NCI-H128 (cell line): ENCODE results near the gene TSPAN32.
"Not testable (repeated sequence)": the region's sequence is repeated elsewhere in the genome, so short reads cannot be mapped to it uniquely, and the experiment has no call there.

ENCODE experiments used
- DNase-seq: peaks from one replicate; lab custom pipeline; 2025; ENCODE audit not compliant: unreplicated experiment; lab: John Stamatoyannopoulos, UW

TSPAN32 gene

DNA sequence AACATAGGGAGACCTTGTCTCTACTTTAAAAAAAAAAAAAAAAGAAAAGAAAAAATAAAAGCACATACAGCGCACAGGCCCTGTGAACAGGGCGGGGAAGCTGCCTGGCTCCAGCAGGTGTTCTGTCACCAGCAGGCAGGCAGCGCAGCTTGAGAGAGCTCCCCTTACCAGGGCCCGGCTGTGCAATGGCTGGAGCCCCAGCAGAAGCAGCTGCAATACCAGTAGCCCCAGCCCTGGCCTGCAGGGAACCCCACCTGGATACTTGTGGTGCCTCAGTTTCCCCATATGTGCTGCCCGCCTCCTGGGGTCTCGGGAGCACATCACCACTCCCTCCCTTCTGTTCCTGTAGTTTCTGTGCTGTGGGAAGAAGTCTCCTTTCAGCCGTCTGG is 12.3 kb downstream of the TSPAN32 start:
- no peak for DNase-seq

DNA sequence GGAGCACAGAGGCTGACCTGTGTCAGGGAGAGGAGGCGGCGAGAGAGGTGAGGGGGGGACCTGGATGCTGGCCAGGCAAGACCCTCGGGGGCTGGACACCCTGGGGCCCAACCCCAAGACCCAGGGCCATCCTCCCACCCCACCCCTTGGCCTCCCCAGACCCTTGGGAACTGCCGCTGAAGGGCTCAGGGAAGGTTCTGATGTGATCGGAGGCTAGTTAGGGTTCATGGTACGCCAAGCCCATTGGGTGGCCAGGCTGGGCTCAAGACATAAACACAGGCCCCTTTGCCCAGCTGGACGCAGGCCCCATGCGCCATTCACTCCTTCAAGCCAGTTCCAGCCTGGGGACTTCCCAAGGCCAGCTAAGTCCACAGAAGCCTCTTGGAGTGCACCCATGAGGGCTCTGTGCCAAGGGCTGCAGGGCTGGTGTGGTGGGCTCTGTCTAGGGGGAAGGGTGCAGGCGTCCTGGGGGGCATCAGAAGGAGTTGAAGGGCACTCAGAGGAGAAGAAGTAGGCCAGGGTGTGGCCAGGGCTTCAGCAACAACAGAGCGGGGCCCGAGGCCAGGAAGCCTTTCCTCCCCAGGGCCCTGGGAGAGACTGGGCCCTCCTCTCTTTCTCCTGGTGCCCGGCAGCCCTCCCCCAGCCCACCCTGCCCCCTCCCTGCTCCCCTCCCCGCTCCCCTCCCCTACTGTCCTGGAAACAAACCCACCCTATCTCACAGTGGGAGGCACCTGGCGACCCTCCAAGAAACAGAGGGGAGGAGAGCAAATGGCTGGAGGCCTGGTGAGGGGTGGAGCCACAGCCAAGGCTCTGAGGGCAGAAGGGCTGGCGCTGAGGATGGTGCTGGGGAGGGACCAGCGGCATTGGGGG is 12.9 kb downstream of the TSPAN32 start:
- DNase-seq: no peak

DNA sequence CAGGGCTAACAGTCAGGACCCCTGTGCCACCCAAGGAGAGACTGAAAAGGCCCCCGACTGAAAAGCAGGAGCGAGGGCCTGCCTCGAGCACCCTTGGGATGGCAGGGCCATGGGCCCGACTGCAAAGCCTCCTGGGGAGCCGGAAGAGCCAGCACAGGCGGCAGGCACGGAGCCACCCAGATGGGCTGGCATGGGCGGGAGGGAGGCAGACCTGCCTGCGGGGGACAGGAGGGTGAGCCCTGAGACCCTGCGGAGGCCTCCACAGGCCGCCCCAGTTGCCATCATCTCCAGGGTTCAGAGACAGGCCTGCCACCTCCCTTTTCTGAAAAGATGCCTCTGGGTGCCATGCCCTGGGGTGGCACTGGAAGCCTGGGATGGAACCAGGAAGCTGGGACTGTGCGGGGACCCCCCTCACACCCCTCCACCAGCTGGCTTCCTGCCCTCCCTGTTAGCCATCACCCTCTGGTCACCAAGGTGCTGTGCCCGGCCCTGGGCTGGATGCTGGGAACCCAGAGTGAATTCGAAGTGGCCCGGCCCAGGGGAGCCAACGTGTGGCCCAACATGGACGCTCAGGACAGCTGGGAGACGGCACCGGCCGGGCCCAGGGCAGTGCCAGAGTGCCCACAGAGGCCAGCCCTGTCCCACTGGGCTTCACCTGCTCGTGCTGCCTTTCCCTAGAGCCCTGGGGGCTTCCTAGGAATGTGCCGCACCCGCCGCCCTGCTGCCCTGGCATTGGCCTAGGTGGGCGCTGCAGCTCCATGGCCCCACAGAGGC is 13.8 kb downstream of the TSPAN32 start:
- no peak for DNase-seq

DNA sequence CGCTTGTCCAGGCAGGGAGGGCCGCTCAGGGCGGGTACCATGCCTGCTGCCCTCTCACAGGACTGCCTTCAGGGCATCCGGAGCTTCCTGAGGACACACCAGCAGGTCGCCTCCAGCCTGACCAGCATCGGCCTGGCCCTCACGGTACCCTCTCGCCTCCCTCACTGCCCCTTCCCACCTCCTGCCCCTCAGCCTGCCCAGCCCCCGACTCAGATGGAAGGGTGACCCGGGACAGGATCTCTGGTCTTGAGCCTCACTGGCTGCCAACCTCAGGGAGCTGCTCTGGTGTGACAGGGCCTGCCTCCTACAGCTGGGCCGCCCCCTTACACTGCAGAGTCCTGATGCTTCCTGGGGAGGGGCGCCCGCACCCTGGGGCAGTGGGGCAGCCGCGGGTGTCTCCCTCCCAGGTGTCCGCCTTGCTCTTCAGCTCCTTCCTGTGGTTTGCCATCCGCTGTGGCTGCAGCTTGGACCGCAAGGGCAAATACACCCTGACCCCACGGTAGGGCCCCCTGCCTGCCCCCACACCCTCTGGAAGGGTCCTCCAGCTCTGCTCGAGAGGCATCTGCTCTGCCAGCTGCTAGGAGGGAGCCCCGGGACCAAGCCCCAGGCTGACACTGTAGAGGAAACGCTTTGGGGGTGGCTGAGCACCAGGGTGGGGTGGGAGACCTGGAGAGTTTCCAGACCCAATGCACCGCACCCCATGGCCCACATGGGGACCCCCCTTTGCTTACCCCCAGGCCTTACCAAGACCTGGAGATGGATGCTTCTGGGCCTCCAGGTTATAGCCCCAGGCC is 14.6 kb downstream of the TSPAN32 start:
- no peak for DNase-seq

DNA sequence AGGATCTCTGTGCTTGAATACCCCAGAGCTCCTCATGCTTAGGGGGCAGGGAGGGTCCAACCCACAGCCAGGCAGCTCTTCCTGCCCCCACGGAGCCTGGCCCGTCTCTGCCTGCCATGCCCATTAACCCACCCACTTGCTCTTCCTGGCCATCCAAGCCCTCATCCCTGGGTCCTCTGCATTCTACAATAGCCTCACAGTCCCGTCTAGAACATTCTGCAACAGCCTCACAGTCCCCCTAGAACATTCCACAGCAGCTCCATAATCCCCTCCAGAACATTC is 15.1 kb downstream of the TSPAN32 start:
- DNase-seq: no peak

DNA sequence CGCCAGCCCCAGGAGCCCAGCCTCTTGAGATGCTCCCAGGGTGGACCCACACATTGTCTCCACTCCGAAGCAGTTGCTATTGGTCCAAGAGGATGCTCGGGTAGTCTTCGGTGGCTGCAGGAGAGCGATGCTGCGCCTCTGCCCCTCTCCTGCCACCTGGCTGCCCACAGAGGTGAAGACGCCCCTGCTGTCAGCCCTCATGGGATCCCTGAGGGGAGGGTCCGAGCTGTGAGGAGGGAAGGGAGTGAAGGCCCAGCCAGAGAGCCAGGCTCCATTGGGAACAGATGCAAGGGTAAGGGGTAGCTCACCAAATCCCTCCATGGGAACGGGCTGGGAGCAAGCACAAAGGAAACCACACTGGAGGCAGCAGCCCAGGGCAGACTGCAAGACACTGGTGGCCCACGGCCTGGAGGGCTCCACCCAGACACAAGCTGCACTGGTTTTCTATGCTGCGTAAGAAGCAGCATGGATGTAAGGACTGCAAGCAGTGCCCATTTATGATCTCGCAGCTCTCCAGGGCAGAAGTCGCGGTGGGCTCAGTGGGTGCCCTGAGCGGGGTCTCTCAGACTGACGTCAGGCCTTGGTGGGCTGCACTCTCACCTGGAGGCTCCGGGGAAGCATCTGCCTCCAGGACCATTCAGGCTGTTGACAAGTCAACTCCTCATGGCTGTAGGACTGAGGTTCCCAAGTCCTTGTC is 15.7 kb downstream of the TSPAN32 start:
- no peak for DNase-seq

DNA sequence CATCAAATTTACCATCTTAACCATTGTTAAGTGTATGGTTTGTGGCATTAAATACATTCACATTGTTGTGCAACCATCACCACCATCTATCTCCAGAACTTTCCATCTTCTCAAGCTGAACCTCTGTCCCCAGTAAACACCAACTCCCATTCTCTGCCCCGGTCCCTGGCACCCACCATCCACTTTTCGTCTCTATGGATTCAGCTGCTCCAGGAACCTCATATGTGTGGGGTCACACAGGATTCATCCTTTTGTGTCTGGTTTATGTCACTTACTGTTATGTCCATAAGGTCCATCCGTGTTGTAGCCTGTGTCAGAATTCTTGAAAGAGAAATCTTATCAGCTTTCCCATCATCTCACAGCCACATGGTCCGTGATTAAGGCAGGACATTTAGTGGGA is 16.3 kb downstream of the TSPAN32 start:
- no peak for DNase-seq

DNA sequence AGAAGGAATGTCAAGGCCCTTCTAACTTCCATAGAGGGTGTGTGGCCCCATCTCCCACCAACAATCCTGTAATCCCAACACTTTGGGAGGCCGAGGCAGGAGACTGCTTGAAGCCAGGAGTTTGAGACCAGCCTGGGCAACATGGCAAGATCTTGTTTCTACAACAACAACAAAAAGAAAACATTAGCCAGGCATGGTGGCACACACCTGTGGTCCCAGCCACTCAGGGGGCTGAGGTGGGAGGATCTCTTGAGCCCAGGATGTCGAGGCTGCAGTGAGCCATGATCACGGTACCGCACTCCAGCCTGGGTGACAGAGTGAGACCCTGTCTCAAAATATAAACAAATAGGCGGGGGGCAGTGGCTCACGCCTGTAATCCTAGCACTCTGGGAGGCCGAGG is 16.9 kb downstream of the TSPAN32 start:
- DNase-seq: no peak

DNA sequence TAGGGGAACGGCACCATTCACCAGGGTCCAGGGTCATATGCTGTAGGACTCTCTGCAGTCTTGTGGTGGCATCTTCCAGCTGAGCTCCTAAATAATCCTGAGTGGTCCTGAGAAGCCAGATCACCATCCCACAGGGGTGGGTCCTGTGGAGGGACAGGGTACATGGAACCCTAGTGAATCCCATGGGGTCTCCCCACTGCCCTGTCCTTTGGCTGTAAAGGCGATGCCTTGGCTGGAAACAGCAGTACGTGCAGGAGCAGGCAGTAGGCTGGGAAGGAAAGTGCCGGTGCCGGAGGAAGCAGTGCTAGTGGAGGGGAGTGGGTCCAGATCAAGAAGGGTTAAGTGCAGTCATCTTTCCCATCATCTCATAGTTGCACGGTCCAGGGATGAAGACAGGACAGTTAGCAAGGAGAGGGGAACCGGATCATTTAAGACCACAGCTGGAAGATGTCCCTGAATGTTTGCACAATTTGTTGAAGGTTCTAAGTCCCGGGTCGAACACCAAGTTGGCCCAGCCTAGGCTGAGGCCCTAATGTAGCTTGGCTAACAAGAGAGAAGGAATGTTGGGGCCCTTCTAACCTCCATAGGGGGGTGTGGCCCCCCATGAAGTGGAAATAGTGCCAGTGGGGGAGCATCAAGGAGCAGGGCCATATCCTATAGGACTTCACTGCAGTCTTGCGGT is 18.1 kb downstream of the TSPAN32 start:
- DNase-seq: no peak

DNA sequence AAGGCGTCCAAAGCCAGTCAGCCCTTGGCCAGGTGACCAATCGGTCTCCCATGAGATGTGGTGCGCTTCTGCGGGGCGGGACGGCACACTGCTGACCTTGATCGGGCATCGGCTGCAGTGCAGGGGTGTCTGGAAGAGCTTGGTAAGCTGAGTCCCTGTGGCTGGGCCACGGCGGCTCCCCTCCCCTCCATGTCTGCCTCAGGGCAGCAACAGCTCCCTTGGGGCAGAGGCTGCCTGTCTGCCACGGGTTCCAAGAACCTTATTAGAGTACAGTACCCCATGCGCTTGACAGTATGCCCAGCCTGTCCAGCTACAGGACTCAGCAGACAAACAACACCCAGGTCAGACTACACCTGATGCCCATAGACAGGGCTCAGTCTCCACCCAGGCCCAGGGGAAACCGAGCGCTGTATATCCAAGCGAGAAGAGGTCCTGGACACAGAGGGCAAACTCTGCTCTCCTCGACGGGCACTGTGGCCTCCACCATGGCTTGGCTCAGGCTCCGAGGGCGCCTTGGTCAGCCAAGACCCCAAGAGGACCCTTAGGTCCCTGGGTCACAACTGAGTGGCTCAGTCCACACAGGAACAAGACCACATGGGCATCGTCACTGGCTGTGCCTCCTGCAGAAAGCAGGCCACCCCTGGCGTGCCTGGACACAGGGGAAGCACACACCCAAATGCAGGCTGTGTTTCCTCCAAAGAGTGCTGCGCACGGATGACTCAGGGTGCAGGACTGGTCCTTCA is 18.9 kb downstream of the TSPAN32 start:
- DNase-seq: no peak

DNA sequence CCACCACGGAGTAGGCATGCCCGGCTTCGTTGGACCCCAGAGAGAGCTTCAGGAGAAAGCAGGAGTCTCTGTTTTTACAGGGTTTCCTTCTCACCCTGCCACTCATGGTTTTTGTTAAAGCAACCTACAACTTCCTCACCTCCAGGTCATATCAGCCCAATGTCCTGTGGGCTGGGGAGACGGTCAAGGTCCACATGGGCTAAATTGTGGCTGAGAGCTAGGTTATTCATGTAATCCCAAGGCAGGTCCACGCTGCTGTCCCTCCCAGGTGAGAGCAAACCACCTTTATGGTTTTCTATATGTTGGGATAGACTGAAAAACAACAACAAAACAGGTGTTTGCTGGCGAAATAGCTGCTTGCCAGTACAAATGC is 19.5 kb downstream of the TSPAN32 start:
- DNase-seq: no peak

DNA sequence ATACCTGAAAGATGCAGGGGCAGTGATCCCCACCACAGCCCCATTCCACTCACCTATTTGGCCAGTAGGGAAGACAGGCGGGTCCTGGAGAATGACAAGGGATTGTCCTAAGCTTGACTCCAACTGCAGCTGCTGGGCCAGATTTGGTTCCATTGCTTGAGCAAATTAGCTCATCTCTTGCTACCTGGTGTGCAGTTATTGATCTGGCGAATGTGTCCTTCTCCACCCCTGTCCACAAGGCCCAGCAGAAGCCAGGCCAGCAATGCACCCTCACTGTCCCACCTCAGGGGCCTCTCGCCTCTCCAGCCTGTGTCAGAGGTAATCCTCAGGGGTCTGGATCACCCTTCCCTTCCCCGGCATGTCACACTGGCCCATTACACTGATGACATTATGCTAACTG is 23.3 kb downstream of the TSPAN32 start:
- DNase-seq: no peak

DNA sequence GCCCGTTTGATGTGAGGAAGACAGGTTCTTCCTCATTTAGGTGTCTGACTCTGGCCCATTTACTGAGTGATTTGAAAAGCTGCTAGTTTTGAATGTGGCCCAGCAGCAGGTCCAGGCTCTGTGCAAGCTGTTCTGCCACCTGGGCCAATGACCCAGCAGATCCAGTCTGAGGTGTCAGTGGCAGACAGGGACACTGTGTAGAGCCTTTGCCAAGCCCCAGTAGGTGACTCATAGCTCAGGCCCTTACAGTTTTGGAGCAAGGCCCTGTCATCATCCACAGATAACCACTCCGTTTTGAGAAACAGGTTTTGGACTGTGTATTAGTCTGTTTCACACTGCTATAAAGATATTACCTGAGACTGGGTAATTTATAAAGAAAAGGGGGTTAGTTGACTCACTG is 23.9 kb downstream of the TSPAN32 start:
- no peak for DNase-seq

DNA sequence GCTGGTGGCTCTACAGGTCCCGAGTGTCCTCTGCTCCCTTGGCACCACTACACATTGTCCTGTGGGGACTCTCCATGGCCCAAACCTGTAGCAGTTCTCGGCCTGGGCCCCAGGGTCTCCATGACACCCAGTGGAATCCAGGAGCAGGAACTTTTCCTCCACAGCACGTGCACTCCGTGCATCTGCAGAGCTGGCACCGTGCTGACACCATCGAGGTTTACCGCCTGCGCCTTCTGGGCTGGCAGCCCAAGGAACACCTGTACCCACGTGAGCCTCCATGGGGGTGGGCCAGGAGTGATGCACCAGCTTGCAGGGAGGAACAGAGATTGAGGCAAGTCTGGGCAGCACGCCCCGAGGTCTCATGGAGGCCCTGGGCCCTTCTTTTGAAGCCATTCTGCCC is 25.2 kb downstream of the TSPAN32 start:
- no peak for DNase-seq

DNA sequence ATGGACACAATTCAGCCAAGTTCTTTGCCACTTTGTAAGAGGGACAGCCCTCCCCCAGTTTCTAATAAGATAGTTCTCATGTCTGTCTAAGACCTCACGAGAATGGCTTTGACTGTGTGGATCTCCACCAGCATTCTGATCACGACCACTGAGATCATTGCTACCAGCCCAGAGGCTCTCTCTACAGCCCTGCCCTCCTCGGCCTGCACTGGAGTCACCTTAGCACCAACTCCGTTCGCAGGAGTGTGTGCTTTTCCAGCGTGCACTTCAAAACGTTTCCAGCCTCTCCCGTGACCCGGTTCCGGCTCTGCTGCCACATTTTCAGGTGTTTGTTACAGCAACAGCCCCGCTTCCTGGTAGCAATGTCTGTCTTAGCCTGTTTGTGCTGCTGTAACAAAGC is 26.2 kb downstream of the TSPAN32 start:
- no peak for DNase-seq

DNA sequence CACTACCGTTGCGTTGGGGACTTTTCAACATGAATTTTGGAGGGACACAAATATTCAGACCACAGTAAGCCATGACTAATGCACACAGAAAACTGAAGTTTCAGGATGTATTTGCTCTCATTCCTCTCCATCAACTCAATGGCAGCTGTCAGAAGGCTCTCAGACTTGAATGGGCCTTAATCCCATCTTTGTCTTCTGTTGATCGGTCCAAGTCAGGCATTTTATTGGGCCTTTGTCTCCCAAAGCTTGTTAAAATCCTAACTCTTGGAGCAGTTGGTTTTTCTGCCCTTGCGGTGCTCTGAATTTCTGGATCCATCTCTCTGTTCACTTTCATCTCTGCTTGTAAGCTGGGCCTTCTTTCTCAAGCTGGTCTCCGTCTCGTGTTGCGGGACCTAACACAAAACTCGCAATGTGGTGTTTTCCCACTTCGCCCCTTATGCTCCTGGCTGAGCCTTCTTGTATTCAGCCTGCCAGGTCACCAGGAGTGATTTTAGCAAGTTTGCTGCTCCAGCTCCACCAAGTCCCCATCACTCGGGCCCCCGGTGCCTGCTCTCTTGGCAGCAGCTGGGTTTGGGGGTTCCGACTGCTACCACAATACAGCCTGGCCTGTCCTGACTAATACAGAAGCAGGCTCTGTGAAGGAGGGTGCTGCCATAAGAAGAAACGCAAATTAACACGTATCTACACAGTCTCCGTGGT is 27.0 kb downstream of the TSPAN32 start:
- no peak for DNase-seq

DNA sequence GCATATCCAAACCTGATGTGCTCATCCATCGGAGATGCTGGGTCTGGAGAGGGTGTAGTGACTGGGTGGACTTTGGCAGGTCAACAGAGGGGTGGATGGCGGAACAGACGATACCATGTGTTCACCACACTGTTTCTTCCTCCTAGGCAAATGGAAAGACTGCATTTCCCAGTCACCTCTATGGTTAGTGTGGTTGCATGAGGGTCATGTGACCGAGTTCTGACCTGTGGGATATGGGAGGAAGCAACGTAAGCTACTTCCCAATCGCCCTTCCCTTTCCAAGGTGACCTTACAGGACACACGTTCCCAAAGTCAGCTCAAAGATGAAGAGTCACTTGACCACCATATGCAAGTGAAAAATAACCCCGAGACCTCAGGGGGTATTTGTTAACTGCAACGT is 27.7 kb downstream of the TSPAN32 start:
- no peak for DNase-seq

DNA sequence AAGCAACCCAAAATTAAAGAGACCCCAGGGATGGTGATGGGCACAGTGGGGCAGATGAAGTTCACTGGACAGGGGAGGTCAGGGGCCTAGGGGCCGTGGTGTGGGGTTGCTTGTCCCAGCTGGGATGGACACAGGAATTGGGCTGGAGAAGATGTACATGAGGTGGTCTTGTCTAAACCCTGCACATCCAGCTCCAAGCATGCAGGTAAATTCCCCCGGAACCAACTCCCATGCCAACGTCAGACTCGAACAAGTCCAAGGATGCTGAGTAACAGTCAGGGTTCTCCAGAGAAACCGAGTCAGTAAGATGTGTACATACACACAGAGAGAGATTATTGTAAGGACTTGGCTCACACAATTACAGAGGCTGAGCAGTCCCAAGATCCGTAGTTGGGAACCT is 28.9 kb downstream of the TSPAN32 start:
- DNase-seq: no peak

DNA sequence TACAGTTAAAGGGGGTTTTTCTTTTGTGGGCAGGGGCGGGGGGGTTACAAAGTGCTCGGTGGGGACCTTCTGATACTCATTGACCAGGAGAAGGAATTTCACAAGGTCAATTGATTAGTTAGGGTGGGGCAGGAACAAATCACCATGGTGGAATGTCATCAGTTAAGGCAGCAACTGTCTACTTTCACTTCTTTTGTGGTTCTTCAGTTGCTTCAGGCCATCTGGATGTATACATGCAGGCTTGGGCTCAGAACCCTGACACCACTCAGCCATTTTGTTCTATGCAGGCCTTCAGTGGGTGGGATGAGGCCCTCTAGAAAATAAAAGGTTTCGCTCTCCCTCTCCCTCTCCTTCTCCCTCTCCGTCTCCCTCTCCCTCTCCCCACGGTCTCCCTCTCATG is 29.6 kb downstream of the TSPAN32 start:
- no peak for DNase-seq

DNA sequence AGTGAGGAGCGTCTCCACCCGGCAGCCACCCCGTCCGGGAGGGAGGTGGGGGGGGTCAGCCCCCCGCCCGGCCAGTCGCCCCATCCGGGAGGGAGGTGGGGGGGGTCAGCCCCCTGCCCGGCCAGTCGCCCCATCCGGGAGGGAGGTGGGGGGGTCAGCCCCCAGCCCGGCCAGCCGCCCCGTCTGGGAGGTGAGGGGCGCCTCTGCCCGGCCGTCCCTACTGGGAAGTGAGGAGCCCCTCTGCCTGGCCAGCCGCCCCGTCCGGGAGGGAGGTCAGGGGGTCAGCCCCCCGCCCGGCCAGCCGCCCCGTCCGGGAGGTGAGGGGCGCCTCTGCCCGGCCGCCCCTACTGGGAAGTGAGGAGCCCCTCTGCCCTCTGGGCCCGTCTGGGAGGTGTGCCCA is 30.8 kb downstream of the TSPAN32 start:
- DNase-seq: not testable (repeated sequence)
